Fibroblast of upper back skin (primary cell): ENCODE measurements around the gene NDUFAF8.
"Not testable (repeated sequence)": the region's sequence is repeated elsewhere in the genome, so short reads cannot be mapped to it uniquely, and the experiment has no call there.

Source experiments
- DNase-seq: peaks from one replicate; pipeline ENCODE4 v3.0.0-alpha.2; 2013

Gene NDUFAF8

DNA sequence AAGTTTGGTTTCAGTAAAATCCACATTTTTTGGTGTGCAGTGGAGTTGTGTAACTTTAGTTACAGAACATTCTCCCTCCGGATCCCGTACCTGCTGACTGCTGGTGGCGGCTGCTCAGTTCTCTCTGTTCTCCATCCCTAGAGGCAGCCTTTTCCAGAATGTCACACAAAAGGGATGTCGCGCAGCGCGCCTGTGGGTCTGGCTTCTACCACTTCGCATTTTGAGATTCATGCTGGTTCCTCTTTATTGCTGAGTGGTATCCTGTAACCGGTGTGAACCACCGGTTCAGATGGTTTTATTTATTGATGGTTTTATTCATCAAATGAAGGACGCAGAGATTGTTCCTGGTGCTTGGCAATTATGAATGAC, 15.4 kb upstream of the NDUFAF8 start:
- DNase-seq: no peak

DNA sequence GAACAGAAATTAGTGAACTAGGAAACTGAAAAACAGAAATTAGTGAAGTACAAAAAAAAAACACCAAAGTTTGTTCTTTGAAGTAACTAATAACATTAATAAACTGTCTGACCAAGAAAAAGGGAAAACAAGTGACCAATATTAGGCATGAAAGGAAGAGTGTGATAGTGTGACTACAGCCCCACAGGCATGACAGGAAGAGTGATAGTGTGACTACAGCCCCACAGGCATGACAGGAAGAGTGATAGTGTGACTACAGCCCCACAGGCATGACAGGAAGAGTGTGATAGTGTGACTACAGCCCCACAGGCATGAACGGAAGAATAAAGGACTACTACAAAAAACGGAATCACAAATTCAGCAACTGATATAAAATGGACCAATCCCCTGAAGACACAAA, 11.5 kb upstream of the NDUFAF8 start:
- not testable (repeated sequence) for DNase-seq

DNA sequence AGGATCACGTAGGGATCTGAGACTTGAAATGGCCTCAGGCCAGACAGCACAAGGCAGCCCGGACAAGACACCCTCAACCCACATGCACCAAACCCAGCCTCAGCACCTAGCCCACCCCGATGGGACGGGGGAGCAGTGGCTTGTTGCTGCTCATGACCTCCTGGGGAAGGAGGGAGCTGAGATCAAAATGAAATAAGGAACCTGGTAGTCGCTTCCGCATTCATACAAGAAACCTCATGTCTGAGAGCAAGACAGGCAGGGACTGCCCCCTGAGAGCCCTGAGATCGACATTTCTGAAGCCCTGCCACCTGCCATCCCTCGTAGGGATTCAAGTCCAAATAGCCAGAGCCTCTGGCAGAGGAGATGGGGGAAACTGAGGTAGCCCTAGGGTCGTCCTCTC, 10.7 kb upstream of the NDUFAF8 start:
- DNase-seq: no peak

DNA sequence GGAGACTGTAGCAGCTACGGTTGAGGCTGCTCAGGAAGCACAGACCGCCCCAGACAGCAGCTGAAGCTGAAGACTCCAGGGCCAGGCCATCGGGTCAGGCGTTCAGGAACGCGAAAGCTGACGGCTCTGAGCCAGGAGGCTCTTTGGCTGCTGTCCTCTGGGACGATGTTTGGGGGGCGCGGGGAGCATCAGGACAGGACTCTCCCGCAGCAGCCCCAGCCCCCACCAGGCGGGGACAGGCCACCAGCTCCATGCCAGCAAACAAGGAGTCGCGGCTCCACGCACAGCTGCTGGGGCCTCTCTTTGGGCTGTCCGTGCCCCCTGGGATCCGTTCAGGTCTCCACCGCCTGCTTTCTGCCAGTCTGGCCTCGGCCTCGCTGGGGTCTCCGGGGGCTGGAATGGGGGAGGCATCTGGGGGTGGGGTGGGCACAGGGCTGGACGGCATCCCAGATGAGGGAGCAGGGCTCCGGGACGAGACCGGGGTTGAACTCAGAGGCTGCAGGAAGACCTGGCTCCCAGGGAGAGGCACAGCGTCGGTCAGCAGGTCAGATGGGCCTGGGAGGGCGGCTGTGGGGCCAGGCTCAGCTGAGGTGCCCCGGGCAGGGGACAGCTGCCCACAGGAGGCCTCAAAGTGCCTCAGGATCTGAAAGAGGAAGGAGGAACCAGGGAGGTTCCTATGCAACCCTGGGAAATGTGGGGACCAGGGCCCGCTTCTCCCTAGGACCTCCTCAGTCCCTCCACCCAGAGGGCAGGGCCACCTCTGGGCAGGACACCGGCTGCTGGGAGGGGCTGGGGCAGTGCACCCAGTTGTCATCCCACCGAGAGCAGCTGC, 10.1 kb upstream of the NDUFAF8 start:
- no peak for DNase-seq

DNA sequence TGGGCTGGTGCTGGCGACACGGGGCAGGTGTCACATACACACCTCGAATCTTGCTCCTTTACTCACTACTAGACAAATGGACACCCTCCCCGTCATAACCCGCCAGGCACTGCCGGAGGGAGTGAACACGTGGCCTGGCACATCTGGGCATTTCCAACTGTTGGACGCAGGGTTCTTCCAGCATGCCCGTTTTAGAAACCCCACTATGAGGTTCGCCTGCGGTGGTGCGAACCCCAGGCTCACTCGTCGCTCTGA, 9.5 kb upstream of the NDUFAF8 start:
- no peak for DNase-seq

DNA sequence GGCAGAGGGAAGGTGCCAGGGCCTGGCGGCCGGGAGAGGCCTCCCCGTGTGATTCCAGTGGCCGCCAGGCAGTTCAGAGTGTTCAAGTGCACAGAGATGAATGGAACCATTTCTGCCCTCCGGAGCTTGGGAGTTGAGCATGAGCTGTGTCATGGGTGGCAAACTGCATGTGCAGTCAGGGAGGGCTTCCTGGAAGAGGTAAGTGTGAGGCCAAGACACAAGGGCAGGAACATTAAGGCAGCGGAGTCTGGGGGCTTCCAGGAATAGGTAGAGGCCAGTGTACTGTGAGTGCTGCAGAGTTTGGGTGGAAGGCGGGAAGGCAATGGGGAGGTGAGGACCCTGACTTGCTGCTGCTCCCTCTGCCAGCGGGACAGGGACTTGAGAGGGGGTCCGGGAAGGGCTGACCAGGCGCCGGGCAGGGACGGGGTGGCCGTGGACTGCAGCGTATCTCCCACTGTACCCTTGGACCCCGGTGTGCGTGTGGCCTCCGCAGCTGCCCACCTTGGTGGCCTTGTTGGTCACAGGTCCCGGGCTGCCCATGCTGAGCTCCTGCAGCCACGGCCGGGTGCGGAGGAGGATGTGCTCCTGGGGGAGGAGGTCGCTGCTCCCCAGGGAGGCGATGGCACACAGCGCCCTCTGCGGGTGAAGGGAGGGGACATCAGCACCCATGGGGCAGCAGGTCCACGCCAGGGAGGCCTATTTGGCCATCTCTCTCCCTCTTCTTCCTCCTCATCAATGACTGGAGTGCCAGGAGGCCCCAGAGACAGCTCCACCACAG, 8.9 kb upstream of the NDUFAF8 start:
- no peak for DNase-seq

DNA sequence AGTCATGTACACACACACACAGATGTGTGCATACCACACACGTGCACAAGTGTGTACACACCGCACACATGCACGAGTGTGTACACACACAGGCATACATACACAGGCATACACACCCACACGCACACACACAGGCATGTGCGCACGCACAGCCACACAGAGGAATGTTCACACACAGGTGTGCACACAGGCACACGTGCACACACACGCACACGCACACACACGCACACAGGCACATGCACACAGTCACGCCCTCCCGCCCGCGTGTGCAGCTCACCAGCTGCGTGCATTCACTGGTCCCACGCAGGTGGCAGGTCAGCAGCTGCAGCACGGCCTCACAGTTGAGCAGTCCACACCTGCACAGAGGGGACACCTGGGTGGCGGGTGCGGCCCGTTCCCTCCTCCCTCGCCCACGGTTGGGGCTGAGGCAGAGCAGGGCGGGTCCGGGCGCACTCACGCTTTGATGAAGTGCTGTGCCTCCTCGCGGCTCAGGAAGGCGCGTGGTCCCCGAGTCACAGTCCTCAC, 7.9 kb upstream of the NDUFAF8 start:
- DNase-seq: no peak

DNA sequence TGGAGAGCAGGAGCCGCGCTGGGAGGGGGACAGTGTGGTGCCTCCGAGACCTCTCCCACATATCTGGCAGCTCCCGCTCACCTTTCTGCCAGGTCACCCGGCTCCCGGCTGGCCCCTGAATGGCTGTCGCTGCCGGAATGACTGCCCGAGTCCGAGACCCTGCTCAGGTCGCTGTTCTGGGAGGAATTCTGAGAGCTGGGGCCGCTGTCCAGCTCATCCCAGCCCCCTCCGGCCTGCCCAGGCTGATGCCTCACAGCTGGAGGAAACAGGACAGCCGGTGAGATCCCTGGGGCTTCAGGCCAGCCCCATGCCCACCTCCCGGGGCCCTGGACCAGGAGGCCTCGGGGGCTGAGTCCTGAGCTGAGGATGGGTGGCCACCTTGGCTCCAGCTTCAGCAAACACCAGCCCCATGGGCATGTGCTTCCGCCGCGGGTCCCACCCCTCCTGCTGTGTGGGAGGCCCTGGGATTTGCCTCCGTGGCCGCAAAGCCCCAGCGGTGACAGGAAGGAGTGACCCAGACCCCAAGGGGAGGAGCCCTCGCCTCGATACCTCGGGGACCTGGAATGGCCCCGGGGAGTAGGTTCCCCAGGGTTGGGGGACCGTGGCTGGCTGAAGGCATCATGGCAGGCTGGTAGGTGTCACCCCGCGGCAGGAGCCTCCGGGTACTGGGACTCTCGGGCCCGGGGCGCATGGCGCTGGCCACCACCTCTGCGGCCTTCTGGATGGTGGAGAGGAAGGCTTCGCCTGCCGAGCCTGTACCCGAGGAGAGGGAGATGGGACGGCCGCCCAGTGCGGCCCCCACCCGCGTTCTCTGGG, 7.1 kb upstream of the NDUFAF8 start:
- no peak for DNase-seq

DNA sequence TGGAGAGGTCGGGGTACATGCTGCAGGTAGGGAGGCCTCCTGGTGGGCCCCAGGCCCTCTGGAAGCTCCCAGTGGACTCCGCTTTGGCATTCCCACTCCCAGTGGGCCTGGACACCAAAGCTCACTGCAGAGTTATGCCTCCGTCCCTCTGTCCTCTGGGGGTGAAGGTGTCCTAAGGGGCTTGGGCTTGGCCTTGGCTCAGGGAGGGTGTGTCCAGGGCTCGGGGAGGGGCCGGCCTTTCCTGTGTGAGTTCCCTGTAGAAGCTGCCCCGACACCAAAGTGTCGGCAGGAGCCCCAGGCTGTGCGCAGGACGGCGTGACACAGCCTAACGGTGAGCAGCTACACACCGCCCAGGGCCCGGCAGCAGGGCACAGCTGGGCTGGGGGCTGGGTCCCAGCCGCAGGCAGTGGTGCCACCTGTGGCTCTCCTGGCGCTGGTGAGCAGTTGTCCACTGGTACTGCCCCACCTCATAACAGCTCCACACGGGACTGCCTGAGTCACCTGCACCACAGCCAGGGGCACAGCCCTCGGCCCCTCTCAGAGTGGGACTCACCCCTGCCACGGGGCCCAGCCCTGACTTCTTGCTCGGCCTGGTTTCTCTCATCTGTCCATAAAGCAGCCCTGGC, 6.4 kb upstream of the NDUFAF8 start:
- no peak for DNase-seq

DNA sequence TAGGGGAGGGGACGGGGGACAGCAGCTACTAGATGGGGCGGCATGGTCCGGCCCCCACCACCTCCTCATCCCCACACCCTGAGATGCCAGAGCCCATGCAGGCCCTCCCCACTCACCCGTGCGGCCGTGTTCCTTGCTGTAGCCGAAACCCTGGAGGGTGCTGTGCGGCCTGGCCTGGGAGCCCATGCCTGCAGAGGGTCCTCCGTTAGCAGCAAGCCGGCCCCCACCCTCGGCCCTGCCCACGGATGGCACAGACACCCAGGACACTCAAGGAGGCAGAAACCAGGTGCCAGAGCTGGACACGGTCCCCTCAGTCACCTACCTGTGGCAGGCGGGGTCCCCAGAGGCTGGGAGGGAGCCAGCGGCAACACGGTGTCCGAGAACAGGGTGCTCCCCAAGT, 5.8 kb upstream of the NDUFAF8 start:
- DNase-seq: no peak

DNA sequence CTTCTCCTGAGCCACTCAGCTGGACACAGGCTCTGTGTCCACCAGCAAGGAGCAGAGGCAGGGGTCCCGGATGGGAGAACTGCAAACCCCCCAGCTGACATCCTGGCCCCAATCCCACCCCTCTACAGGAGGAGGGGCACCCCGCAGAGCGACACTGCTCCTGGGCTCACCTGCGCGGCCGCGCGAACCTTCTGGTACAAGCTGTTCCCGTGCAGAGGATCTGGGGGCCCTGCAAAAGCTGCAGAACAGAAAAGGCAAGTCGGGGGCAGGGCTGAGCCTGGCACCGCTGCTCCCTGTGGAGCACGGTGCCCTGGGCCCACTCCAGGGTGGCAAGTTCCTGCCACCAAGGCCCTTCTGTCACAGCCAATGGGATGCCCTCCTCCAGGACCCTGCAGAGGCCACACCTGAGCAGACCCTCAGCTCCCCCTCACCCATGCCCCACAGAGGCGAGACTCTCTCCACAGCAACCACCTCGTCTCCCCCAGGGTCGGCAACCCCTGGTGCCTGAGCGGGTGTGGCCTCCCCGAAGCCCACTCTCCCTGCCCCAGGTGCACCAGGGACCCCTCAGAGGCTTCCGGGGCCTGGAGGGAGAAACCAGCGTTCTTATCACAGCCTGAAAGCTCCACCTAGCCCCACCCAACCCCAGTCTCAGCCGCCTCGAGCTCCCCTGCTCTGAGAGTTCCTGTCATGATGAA, 5.2 kb upstream of the NDUFAF8 start:
- no peak for DNase-seq

DNA sequence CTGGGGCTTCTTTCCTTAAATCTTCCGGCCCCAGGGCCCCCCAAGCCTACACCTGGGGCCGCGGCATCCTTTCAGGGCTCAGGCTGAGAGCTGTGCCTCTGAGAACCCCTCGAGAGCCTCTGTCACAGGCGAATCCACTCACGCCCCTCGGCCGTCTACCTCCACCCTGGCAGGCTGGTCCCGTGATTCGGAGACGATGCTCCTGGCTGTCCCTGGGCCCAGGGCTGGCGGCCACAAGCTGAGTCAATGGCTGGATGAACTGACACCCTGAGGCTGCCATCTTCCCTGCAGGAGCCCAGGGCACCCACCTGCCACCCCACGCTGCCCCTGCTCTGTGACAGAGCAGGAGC, 4.6 kb upstream of the NDUFAF8 start:
- no peak for DNase-seq

DNA sequence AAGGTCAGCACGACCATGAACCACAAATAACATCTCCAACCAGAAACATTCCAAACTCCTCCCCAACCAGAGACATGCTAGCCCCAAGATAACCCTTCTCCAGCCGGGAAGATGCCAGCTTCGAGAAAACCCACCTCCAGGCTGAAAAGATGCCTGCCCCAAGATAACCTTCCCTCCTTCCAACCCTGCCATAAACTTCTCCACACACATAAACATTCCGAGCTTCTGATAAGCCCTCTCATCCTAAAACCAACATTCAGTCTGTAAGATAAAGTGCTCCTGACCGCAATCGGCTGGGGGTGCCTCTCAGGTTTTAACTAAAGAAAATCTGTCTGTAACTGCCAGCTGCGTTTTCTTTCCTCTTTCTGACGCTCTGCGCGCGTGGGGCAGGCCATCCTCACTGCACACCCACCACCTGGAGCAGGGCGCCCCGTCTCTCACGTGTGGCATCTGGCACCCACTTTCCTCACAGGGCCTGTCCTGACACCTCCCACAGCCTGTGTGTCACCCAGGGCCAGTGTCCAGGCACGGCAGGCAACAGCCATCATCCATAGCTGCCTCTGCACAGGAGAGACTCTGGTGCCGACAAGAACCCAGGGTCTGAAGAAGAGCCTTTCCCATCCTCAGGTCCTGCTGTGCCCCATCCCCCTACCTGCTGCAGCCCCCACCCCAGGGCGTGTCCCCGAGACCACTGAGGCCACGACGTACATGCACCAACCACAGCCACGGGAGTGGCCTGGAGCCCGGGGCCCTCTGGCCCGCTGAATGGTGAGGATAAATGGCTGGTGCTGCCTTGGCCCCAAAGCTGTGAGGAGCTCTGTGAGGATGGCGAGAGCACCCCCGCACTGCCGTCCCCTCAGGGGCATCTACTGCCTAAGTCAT, 3.9 kb upstream of the NDUFAF8 start:
- DNase-seq: no peak

DNA sequence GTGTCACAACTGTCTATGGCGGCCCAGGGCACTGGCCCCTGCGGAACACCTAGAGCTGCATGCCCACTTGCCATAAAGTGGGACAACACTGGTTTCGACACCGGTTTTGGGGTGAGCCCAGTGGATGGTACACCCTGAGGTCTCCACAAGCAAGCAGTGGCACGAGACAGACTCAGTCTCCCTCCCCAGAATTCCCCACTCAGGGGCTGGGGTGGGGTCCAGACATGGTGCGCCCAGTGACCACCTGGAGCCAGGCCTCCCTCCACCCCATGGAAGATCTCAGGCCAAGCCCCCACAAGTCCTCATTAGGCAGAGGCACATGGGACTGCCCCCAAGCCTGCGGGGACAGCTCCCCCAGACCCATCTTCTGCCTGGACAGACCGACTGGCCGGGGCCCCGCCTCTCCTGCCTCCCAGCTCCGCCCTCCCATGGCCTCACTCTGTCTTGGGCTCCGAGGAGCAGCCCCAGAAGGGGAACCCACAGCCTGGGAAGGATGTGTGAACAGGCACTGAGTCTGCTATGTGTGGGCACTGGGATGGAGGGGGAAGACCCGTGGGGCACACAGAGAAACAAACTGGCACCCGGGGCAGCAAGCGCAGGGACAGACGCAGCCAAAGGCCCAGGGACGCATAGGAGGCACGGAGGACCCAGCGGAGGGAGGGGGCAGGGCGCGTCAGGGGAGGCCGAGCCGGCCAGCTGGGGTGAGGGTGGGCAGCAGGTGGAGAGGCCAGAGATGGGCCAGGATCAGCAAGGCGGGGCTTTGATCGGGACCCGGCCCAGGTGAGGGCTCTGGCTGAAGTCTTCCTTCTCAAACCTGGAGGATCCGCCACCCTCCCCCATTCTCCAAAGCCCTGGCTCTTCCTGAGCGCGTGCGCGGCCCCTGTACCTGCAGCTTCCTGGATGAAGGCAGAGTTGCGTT, 3.0 kb upstream of the NDUFAF8 start:
- DNase-seq: no peak

DNA sequence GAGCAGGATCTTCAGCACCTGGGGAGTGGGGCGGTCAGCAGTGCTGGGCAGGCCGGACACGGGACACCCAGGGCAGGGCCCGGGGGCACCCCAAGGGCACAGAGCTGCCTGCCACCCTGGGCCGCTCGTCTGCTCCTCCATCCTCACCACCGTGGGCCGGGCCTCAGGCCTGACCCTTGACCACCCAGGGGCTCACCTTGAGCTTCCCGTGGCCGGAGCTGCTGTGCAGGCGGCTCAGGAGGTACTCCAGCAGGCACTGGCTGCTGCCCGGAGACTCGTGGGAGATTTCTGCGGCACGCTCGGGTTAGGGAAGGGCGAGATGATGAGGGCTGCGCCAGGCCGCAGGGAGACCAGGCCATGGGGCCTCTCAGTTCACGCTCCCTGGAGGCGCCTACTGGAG, 2.3 kb upstream of the NDUFAF8 start:
- DNase-seq: no peak

DNA sequence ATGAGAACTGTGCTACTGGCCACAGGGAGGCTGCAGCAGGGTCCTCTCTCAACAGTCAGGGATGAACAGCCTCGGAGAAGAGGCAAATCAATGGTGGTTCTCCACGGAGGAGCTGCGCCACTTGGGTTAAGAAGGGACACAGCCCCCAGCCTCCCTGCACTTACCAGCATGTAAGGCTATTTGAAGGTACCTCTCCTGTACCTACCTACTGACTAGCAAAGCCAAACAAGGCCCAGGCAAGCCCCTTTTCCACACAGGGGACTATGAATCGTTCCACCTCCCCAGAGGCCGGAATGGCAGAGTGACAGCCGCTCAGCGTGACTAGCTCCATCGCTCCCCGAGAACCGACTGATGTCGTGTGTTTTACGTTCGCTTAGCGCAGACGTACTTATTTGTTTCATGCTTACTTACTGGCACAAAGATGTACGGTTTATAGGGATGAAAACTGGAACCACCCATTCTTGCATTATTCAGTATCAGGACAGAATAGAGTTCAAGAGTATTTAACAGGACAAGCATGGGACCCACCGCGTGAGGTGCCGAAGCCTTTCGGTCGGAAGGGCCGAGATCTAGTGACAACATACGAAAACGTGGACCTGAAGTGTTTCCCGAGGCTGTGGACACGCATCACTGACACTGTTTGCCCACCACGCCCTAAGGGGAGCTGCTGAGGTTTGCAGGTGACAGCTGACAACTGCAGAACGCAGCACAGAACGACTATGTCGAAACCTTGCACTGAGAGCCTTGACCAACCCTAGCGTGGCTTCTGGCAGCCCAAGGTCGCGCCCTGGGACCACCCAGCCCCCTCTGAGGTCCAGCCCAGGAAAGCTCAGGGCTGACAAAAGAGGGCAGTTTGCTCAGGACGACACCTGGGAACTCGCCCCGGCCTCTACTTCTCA, 1.3 kb upstream of the NDUFAF8 start:
- DNase-seq: no peak

DNA sequence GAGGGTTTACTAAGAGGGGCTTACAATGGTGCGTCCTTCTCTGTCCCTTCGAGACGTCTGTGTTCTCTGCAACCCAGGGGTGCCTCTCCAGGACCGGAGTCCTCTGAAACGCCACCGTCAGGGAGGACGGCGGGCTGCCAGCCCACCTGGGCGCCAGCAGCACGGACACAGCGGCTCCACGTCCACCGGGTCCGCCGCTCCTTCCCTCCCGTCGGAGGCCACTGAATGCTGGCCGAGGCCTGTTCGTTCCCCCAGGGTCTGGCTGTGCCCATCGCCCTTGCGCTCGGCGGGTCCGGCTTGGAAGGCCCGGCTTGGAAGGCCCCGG, 666 bp upstream of the NDUFAF8 start:
- DNase-seq: no peak

DNA sequence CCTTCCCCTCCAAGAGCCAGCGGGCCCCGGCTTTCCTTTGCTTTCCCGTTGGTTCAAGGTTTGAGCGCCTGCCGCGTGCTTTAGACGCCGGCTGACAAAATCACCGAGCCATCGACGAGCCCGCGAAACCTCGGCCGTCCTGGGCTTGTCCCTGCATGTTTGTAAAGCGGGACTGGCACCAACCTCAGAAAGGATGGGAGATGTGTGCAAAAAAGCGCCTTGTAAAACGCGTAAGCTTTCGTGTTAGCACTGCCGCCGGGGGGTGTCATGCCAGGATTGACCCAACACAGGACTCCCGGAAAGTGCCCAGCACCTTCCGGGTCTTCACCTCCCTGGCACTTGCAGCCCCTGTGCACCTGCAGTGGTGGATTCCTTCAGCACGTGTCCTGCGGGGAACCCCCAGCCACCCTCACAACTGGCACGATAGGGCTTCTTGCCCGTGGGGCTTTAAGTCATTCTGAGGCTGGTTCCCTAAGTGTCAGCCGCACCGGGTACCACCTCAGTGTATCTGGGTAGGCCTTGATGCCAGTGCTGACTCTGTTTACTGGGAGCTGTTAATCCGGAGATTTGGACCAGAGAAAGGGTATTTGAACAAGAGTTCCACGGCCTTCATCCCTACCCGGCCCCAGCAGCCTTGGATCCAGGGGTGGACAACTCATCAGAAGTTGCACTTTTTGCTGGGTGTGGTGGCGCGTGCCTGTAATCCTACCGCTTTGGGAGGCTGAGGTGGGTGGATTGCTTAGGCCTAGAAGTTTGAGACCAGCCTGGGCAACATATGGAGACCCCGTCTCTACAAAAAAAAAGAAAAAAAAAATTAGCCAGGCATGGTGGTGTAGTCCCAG, 817 bp downstream of the NDUFAF8 start:
- DNase-seq: no peak

DNA sequence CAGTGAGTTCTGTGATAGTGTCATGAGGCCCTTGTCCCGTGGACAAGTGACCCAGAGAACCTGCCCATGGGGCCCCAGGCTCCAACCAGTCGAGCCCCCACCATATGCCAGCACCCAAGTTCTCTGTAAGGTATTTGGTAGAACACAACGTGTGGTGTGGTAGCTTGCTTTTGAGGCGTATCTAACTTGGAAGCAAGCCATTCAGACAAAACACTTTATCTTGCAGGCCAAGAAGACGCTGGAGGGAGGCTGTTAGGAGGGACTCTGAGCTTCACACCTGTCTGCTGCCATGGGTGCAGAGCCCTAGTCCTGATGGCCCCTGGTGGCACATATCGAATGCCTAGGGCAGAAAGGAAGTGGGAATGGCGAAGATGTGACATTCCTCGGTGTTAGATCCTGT, 1.6 kb downstream of the NDUFAF8 start:
- DNase-seq: no peak
